Stimulated activated naive CD4-positive, alpha-beta T cell (primary cell): ENCODE measurements around the gene REPIN1.
"Not testable (repeated sequence)": the region's sequence is repeated elsewhere in the genome, so short reads cannot be mapped to it uniquely, and the experiment has no call there.

ENCODE experiments used
- DNase-seq, 6 experiments: peaks; one replicate each; lab custom pipeline; 2025; lab: John Stamatoyannopoulos, UW

REPIN1 gene

DNA sequence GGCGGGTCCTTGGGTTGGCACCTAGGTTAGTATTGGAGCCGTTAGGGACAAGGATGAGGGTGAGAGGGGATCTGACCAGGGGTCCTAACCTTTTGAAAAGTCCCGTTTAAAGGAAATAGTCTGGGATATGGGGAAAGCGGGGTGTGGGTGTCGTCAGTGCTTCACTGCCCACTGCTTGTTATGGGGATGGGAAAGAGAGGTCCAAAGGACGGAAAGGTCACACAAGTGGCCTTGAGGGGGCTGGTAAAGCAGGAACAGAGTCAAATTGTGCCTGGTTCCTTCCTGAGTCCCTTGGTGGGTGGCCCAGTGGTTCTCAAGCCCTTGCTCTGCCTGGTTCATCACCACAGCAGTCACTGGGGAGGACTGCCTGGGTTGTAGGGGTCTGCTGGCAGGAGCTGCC is 7.9 kb downstream of the REPIN1 start:
- DNase-seq, result no peak

DNA sequence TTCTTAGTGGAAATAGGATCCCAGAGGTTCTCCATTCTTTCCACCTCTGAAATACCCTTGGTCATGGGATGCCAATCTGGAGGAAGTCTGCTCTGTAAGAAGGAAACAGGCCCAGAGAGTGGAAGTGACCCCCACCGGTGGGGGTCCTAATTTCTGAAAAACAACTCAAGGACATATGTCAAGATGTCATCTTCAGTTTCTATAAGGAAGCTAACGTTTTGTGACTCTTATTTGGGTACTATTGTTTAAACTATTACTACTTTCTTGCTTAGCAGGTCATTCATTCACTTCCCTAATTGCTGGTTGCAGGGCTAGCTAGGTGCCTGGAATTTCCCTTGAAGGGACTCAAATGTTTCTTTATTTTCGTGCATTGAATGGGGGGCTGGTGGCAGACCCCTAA is 8.6 kb downstream of the REPIN1 start:
- DNase-seq, result no peak

DNA sequence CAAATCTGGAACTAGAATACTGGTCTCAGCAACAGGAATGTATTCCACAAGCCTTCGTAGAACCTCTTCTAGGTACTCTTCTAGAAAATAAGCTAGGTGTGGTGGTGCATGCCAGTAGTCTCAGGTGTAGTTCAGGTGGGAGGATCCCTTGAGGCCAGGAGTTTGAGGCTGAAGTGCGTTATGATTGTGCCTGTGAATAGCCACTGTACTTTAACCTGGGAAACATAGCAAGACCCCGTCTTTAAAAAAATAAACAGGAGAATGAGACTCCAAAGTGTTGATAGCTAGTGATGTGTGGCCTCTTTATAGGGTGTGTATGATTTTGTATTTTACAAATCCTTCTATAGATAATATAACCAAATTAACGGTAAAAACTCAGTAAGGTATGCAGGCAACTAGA is 9.0 kb downstream of the REPIN1 start:
- no peak for DNase-seq

DNA sequence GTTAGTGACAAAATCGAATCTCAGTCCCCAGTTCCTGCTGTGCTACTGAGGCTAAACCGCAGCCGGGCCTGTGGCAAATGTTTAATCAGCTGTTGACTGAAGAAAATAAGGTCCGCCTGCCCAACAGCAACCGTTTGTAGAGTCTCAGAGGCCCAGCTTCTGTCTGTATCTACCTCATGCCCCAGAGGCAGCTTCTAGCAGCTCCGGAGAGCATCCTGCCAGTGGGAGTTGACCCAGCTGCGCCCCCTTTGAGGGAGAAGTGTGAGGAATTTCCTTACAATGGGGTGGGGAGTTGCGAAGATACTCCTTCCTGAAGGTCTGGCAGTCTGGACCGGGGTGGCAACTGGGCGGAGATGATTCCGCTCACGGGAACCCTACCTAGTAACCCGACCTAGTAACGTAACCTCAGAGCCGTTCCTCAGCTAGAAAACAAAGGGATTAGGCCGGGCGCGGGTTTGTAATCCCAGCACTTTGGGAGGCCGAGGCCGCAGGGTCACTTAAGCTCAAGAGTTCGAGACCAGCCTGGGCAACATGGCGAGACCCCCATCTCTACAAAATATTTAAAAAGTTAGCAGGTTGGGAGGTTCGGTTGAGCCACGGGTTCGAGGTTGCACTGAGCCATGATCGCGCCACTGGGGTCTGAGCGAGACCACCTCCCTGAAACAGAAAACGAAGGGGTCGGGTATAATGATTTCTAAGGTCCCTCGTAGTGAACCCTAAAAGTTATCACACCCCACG is 9.7 kb downstream of the REPIN1 start:
- DNase-seq, result peak in 5 of 6 experiments; percentile 13 to 59 (median 47)

DNA sequence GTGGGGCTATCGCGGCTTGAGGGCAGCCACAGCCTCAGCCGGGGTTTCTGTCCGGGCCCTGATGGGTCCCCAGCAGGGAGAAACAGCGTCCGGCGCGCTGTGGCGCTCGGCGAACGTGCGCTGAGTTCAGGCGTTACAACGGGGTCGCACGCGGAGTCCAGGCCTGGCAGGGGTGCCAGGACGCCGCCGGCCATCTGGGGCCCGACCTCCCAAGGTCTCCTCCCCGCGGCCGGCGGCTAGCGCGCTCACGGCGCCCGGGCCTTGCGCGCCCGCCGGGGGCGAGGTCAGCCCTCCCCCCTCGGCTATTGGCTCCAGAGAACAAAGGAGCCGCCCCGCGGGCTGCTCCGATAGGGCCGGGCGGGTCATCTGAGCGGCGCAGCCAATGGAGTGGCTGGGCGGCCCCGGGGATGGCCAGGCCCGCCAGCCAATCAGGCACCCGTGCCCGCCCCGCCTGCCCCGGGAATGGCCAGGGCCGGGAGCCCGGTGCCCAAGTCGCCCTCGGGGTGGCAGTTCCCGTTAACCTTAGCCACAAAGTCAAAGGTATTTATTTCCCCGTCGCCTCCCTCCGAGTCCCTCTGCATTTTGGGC is 10.3 kb downstream of the REPIN1 start, which contains the start of gene ZNF775:
ZNF775 (plus strand) TSS at position 478 of the 588 bp plus-strand sequence. CDS start 9,141 bp downstream, outside the sequence.
- DNase-seq, result peak; percentile 83 to 91 (median 88)

DNA sequence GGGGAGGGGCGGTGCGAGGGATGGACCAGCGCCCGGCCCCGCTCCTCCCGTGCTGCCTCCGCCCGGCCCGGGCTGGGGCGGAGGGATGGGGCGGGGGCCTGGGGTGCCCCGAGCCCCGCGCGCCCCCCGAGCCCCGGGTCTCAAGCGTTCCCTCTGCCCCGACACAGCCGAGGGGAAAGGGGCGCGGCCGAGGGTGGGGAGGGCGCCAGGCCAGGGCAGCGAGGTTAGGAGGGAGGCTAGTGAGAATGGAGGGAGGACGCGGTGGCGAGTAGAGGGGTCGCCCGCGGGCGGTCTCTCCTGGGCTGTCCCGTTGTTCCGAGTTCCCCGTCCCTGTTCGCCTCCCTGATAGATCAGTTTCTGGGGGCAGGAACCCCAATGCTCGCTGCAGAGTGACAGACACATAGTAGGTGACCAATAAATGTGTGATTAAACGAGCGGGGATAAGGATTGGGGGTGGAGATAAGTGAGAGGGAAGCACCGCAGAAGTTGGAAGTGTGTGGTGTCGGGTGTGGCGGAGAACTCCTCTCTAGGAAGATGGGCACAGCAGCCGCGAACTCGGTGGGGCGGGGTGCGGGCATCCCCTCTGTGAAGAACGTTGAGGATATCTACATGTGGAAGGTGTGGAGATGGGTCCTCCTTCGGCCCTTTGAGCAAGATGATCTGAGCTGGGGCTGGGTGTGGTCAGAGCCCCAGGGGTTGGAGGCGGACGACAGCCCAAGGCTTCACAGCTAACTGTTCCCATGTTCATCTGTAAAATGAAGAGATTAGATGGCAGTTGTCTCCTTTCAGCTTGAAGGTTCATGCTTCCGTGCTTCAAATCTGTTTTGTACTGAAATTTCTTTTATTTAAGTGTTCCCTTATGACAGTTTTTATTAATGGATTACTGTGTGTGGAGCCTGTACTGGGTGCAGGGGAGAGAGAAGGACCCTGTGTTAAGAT is 11.1 kb downstream of the REPIN1 start:
- peak in 2 of 6 experiments; percentile 14 to 30 for DNase-seq

DNA sequence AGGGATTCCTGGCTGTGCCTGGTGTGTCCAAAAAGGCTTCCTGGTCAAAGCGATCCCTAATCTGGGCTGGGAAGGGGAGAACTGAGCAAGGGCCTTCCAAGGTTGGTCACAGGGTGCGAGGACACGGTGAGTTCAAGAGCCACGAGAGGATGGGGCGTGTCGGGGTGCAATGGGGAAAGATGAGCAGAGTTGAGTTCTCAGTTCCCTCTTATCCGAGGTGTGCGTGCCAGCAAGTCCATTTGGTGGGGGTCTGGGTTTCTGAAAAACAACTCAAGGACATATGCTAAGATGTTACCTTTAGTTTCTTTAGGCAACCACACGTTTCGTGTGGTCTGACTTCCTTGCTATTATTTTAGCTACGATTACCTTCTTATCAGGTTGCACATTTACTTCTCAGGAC is 11.8 kb downstream of the REPIN1 start:
- DNase-seq, result no peak

DNA sequence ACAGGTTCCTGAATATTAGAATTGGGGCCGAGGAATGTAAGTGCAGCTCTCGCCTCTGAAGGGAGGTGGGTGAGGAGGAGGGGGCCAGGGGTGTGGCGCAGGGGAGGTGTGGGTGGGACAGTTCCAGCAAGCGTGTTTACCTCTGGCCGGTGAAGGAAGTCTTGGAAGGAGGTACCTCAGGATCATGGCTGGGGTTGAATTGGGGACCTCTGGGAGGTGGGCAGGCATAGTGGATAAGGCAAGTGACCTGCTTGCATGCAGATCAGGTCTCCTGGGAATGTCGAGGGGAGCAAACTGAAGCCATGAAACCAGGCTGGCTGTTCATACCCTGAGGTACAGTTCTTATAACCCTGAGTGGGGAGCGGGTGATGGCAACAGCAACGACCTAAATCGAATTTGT is 12.5 kb downstream of the REPIN1 start:
- DNase-seq, result no peak

DNA sequence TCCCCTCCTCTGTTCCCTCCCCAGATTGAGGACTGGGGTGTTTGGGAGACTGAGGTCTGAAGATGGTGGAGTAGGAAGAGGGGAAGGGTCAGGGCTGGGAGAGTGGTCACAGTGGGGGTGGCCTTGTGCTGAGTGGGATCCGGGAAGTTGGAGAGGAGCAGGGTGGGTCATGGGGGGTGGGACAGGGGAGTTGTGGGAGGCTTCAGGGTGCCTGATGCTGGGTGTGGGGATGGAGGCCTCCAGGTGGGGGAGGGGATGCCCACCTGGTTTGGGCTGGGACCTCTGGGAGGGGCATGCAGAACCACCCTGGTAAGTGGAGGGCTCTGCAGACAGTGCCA is 13.1 kb downstream of the REPIN1 start:
- DNase-seq, result no peak

DNA sequence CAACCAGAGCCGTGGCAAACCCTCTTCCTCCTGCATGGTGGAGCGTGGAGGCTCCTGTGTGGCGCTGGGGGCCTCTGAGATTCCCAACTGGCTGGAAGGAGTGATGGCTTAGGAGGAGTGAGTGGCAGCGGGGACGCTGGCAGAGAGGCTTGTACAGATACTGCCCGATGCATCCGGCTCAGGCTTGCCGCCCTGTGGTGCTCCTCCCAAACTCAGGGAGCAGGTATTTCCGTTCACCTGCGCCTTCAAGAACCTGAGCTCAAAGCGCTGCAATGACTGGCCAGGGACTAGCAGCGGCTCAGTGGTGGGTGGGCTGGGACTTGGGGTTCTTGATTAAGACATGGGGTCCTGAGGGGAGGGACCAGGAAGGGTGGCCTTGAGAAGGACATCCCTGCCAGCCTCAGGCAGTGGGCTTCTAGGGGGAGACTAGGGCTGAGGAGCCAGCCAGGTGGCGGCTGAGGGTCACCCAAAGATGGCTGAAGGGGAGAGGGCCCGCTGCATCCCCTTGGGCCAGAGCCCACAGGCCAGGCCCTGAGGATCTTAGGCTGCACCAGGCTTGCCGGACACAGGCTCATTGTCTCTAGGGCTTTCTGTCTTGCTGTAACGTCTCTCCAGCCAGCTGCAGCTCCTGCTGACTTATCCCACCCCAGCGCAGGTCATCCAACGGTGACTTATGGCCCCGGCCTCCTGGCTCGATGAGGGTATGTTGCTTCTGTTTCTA is 13.7 kb downstream of the REPIN1 start:
- DNase-seq, result no peak

DNA sequence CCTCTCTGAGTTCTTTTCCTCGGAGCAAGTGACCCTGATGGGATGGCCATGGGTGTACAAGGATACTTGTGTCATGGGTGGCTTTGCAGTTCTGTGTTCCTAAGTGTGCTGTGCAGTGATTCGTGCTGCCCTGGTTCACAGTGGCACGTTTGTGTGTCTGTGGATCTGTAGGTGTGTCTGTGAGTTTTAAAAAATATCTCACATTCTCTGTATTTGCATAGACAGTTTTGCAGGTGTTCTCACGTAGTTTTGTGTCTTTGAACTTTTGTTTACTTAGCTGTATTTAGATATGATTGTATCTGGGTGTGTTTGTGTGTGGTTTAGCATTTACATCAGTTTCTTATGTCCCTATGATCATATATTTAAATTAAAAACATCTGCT is 14.2 kb downstream of the REPIN1 start:
- no peak for DNase-seq

DNA sequence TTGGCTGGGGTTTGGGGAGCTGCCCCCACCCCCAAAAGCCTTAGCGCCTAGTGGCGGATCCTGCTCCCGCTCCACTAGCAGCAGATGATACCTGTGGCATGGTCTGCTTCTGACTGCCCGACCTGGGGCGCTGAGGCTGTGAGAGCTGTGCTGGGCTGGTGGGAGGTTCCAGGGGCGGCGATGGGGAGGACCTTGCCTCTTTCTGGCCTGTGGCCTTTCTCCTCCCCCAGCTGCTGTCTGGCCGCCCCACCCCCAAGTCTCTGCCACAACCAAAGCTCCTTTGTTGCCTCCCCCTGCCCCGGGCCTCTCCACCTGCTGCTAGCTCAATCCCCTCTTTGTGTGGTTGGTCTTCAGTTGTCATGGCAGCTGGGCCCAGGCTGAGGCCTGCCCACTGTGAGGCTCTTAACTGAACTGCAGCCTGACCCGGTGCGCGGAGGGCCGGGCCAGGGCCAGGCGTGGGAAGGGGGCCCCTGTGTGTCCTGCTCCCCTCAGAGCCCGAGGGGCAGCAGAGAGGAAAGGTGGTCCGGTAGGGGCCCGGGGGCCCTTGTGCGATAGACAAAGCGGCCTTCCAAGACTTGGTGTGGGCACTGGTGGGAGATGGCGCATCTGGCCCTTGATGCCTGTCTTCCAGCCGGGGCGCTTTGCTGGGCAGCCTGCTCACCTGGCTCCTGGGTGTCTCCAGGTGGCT is 15.2 kb downstream of the REPIN1 start:
- DNase-seq, result no peak

DNA sequence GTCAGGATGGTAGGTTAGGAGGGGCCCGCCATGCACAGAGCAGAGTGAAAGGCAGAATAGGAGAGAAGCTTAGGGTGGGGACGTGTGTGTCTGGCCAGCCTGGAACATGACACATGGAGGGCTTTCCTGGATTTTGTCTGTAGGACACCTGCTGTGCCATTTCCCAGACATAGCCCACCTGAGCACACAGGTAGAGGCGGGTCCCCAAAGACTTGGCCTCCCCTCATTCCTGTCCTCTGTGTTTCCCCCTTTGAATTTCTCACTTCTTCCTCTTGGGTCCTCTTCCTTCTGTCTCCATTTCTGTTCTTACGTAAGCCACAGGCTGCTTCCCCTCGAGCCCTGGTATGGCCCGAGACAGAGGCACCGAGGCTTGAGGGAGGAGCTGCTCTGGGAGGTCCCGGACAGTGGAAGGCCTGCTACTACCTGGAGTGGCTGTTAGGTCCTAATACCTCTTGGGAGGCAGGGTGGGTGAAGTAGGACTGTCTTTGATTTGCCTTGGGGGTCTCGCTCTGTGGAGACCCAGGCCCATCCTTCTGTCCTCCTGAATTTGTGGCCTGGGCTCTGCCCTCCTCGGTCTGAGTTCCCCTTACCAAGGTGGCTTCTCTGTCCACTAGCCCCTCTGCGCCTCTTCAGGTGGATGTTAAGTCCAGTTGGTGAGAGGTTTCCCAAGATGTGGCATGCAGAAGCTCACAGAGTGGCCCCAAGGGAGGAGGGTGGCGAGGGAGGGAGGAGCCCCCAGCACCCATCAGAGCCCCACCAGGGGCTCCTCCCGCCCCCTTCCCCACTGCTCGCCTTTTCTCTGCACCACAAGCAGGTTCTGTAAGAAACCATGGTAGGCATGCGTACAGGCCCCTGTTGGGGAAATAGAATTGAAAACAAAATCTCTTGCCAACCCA is 16.0 kb downstream of the REPIN1 start:
- DNase-seq, result no peak

DNA sequence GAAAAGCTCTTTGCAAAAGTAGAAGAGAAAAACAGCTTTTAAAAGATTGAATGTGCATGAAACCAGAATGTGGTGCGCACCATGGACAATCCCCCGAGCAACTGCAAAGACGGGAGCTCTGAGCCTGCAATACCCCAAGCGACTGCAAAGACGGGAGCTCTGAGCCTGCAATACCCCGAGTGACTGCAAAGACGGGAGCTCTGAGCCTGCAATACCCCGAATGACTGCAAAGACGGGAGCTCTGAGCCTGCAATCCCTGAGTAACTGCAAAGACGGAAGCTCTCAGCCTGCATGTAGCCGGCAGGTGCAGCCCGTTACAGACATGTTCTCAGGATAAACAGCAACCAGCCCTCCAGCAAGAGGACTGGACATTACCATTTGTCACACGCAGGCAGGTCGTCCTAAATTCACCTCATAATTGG is 16.7 kb downstream of the REPIN1 start:
- no peak for DNase-seq

DNA sequence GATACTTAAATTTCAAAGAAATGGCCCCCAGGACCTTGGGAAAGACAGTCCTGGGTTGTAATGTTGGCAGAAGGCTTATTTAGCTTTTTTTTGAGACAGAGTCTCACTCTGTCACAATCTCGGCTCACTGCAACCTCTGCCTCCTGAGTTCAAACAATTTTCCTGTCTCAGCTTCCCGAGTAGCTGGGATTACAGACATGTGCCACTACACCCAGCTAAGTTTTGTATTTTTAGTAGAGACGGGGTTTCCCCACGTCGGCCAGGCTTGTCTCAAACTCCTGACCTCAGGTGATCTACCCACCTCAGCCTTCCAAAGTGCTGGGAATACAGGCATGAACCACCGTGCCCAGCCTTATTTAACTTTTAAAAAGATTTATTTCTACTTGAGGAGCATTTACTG is 17.3 kb downstream of the REPIN1 start:
- DNase-seq, result not testable (repeated sequence)

DNA sequence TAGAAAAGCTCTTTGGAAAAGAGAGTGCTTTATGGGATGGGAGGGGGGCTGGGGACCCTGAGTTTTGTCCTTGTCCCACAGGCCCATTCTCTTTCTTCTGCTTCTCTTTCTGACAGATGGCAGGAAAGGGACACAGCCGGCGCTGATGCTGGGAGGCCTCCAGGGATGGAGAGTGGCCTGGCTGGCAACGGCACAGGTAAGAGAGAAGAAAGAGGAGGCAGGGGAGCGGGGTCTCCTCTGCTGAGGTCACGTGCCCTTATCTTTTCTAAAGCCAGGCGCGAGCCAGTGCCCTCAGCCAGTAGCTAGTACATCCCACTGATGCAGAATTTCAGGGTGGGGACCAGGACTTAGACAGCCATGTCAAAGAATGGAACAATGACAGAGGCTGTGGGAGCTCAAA is 19.7 kb downstream of the REPIN1 start:
- no peak for DNase-seq

DNA sequence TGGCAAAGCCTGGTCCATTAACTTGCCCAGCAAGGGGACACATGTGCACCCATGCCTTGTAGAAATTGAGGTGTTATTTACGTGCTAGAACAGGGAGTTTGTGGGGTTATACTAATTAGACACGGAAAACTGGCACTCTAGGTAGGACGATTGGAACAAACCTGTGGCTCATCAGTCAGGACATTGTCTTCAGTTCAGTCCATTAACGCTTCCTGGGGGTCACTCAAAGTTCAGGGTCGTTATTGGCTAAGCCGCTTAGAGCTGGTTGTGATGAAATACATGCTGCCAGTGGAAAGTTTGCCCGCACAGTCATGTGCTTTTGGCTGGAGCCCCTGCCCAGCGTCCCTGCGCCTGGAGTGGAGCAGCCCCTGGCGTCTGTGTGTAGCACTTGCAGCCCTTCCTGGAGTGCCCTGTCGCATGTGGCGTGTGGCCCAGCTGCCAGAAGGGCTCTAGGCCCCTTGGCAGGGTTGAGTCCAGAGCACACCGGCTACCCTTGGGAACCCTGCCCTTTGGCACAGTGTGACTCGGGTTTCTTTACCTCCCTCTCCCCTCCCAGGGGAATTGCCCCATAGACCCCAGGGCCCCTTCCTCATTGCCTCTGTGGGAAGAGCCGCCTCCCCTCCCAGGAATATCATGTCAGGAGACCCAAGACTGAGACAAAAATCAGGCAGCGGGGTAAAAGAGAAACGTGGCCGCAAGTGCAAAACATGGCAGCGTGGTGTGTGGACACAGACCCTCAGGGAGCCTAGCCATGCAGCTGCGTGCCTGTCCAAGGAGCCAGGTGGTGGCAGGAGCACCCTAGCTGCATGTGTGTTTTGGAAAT is 20.3 kb downstream of the REPIN1 start:
- DNase-seq, result no peak

DNA sequence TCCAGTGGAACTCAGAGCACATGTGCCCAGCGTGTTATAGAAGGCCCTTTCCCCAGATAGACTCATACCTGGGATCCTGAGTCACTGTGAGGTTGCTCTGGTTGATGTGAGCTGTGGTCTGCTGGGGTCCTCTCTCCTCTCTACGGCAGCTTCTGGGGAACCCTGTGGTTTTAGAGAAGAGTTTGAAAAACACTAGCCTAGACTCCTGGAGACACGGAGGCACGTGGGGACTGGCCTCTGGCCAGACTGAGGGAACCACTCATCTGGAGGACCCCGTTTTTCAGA is 20.9 kb downstream of the REPIN1 start:
- DNase-seq, result no peak

DNA sequence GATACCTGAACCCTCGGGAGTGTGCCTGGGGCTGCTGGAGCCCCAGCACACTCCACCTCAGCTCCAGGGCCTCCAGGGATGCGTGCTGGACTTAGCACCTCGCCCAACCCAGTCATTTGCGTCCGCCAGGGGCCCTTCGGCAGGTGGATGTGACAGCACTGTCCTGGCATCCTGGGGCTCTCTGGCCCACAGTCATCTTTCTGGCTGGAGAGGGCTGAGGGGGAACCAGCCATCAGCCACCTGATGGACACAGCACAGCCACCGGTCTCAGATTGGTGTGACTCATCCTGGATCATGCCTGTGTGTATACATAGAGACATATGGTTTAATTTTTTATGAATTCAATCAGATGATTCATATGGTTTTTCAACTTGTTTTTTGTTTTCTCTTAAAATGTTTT is 21.6 kb downstream of the REPIN1 start:
- DNase-seq, result no peak

DNA sequence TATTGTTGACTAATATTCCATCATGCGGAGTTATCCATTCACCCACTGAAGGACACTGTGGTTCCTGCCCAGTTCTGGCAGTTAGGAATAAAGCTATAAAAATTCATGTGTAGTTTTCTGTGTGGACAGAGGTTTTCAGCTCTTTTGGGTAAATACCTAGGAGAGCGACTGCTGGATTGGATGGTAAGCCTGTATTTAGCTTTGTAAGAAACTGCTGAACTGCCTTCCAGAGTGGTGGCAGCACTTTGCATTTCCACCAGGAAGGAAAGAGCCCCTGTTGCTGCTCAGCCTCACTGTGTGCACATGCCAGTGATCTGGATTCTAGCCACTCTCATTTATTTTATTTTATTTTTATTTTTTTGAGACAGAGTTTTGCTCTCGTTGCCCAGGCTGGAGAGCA is 24.7 kb downstream of the REPIN1 start:
- DNase-seq, result no peak
